ENCODE data around the gene SLC17A8.

Gene SLC17A8

GRCh38 chr12:100468126-100468525 lies 111.3 kb downstream of the SLC17A8 start:
- no peak for TF ChIP-seq CTCF (IDR thresholded peaks at IDR 0.05)
